ENCODE data around the gene FRA10AC1.

DNA sequence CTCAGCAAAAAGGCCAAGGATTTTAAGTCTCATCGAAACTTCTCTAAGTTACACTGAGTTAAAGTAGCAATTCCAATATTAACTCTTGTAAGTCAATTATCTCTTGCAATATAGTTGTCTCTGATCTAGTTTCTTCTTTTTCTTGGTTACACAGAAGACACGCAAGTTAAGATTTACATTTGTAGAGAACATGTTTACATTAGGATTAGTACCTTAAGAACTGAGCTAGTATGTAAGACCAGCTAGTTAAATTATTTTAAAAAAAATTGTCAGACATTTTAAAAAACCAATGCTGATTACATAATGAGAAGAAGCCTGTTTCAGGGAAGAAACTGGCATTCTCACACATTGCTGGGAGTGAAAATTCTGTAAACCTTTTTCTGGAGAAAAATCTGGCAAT is 31.4 kb downstream of the FRA10AC1 start:
- TF ChIP-seq, protein P1, sequence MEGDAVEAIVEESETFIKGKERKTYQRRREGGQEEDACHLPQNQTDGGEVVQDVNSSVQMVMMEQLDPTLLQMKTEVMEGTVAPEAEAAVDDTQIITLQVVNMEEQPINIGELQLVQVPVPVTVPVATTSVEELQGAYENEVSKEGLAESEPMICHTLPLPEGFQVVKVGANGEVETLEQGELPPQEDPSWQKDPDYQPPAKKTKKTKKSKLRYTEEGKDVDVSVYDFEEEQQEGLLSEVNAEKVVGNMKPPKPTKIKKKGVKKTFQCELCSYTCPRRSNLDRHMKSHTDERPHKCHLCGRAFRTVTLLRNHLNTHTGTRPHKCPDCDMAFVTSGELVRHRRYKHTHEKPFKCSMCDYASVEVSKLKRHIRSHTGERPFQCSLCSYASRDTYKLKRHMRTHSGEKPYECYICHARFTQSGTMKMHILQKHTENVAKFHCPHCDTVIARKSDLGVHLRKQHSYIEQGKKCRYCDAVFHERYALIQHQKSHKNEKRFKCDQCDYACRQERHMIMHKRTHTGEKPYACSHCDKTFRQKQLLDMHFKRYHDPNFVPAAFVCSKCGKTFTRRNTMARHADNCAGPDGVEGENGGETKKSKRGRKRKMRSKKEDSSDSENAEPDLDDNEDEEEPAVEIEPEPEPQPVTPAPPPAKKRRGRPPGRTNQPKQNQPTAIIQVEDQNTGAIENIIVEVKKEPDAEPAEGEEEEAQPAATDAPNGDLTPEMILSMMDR (IDR thresholded peaks at IDR 0.05 in 8 of 11, conservative IDR thresholded peaks at IDR 0.05 in 3 of 11) = no peak
- TF ChIP-seq POLR2A (IDR thresholded peaks at IDR 0.05) = no peak
